GM12891 (cell line): ENCODE data around the gene GRIK3.

Experiments used
- PAX5 ChIP-seq: IDR thresholded peaks from 2 replicates; pipeline ENCODE4 v1.6.1; 2011; ENCODE audit warnings: low read length, moderate library complexity, mild to moderate bottlenecking; ENCODE audit not compliant: insufficient read depth, severe bottlenecking
- POLR2A ChIP-seq: IDR thresholded peaks from 2 replicates; pipeline ENCODE4 v1.6.1; 2011; ENCODE audit warnings: low read depth, low read length, control low read depth
- POLR2AphosphoS5 ChIP-seq: IDR thresholded peaks from 2 replicates; pipeline ENCODE4 v1.6.1; 2011; ENCODE audit warnings: low read depth, low read length, control low read depth
- POU2F2 ChIP-seq: IDR thresholded peaks from 2 replicates; pipeline ENCODE4 v1.6.1; 2011; ENCODE audit warnings: low read depth, mild to moderate bottlenecking, control low read depth, low read length, moderate library complexity
- TAF1 ChIP-seq: IDR thresholded peaks from 2 replicates; pipeline ENCODE4 v1.6.1; 2011; ENCODE audit warnings: low read depth, low read length, control low read depth

- TF ChIP-seq TAF1 (no peak), POLR2AphosphoS5 (no peak), POLR2A (no peak), PAX5 (no peak), POU2F2 (0 out of 2 replicates have a peak, but pooled peaks have one; percentile 21)
Measured at GRCh38 chr1:36910886-36911540, 123.3 kb downstream of the GRIK3 start.
